ENCODE data around the gene LMX1A. TPM values are rescaled to one million over a fixed set of nuclear protein-coding genes. Genes with fewer than 3 reads are reported as not detected.

Gene LMX1A
- total RNA-seq, result under 1 TPM in 1 of 6 experiments, not detected in 5; 0.14 TPM
- long read RNA-seq, result 0 reads

DNA sequence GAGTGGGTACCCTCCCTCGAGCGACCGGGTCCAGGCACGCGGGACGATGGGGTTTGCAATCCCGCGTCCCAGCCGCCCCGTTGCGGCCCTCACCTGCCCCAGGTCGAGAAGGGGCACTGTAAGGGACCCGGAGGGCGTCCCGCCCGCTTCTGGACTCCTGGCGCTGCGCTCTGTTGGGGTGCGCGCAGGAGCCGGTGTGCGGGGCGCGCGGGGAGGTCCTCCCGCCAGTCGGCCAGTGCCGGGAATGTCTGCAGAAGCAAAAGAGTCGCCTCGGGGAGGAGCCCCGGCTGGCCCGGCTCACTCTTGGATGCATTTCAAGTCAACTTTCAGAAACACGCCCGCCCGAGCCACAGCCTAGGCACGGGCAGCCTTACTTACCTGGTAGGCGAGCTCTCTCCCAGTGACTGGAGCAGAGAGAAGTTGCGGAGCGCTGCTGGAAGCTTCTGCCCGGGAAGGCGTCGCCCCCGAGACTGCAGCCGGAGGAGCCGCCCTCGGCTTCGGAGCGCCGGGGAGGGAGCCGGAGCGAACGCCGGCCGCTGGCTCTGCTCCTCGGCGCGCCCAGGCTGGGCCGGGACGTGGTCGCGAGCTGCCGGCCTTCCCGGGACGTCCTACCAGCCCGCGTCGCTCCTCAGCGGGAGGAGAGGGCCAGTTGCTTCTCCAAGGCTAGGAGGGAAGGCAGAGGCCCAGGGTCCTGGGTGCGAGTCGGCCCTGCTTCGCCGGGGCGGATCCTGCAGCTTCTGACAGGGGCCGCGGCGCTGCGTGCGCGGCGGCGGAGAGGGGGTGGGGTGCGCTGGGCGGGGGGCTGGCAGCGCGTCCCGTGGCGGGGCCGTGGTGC is at the start of gene LMX1A:
LMX1A (minus strand) TSS at position 739 of the 835 bp plus-strand sequence. CDS start 1,156 bp downstream, outside the sequence.
- peak in 2 of 3 donors; percentile 42 to 50 for DNase-seq
- intact Hi-C loops (cut with DNase I), result no loop called here
- H3K9me3 ChIP-seq, result no peaks in the 10 kb centered on the region
- no peaks in the 10 kb centered on the region for H3K36me3 ChIP-seq
- TF ChIP-seq POLR2A (IDR thresholded peaks at IDR 0.05) (no peak), CTCF (IDR thresholded peaks at IDR 0.05) (no peak)
- 2% methylated on average over 9 of the region's 88 CpGs for WGBS (ENCODE audit: insufficient coverage, low coverage, low lambda C conversion rate, missing lambda C conversion rate)
- peaks cover 13 to 45% of the 10 kb centered on the region in 2 donors for H3K27me3 ChIP-seq
- peak; percentile 67 to 77 (median 68) for ATAC-seq
- H3K27ac ChIP-seq, result no peak within 1 kb of the TSS
- peak within 1 kb of the TSS; percentile 25 to 47 (median 31) for H3K4me3 ChIP-seq
- H3K4me1 ChIP-seq, result peaks cover 0 to 33% (median 3%) of the 10 kb centered on the region in 4 donors

- Histone ChIP-seq H3K9me3 (no peaks in the 10 kb centered on the region), H3K27me3 (no peaks in the 10 kb centered on the region), H3K36me3 (no peaks in the 10 kb centered on the region), H3K4me3 (no peak overlapping the region), H3K4me1 (no peaks in the 10 kb centered on the region), H3K27ac (no peak overlapping the region)
- intact Hi-C loops (cut with DNase I), result loop anchor here in 1 of 2 donors (5.0 kb wide), 1 partner anchor 188 kb away; no protein-coding TSS in a partner anchor
- WGBS (ENCODE audit: insufficient coverage, low coverage, low lambda C conversion rate, missing lambda C conversion rate), result 39% methylated on average over 2 of the region's 3 CpGs
- DNase-seq (peak in 2 of 3 donors; percentile 30 to 49), ATAC-seq (peak; percentile 90 to 96 (median 94))
- TF ChIP-seq CTCF (IDR thresholded peaks at IDR 0.05) (peak; percentile 63 to 75 (median 68)), POLR2A (IDR thresholded peaks at IDR 0.05) (no peak)
Measured at GRCh38 chr1:165403835-165404482, 47.4 kb upstream of the LMX1A start.

- no peak overlapping the region for H3K27ac ChIP-seq
- ATAC-seq (no peak), DNase-seq (no peak)
- no peak for TF ChIP-seq POLR2A (IDR thresholded peaks at IDR 0.05)
- TF ChIP-seq CTCF (IDR thresholded peaks at IDR 0.05), result no peak
- no peaks in the 10 kb centered on the region for H3K9me3 ChIP-seq
- 80% methylated on average over 4 of the region's 4 CpGs for WGBS (ENCODE audit: insufficient coverage, low coverage, low lambda C conversion rate, missing lambda C conversion rate)
- no peaks in the 10 kb centered on the region for H3K36me3 ChIP-seq
- intact Hi-C loops (cut with DNase I), result loop anchor here in 1 of 2 donors (5.0 kb wide), 1 partner anchor 190 kb away; no protein-coding TSS in a partner anchor
- H3K4me1 ChIP-seq, result no peaks in the 10 kb centered on the region
- no peak overlapping the region for H3K4me3 ChIP-seq
- no peaks in the 10 kb centered on the region for H3K27me3 ChIP-seq
Measured at GRCh38 chr1:165402517-165403111, 46.1 kb upstream of the LMX1A start.

- DNase-seq (no peak), ATAC-seq (peak; percentile 30 to 77 (median 64))
- TF ChIP-seq CTCF (IDR thresholded peaks at IDR 0.05) (no peak), POLR2A (IDR thresholded peaks at IDR 0.05) (no peak)
- Histone ChIP-seq H3K4me3 (no peak overlapping the region), H3K4me1 (no peaks in the 10 kb centered on the region), H3K27me3 (no peaks in the 10 kb centered on the region), H3K27ac (no peak overlapping the region), H3K36me3 (no peaks in the 10 kb centered on the region), H3K9me3 (no peaks in the 10 kb centered on the region)
- intact Hi-C loops (cut with DNase I), result loop anchor here in 1 of 2 donors (10.0 kb wide), 1 partner anchor 197 kb away; no protein-coding TSS in a partner anchor
- WGBS (ENCODE audit: insufficient coverage, low coverage, low lambda C conversion rate, missing lambda C conversion rate), result 56% methylated on average over 3 of the region's 4 CpGs
Measured at GRCh38 chr1:165397944-165398343, 41.4 kb upstream of the LMX1A start.

Data from right lobe of liver (tissue), 6 donors.